ENCODE results near the gene CLSTN1. TPM values are rescaled to one million over a fixed set of nuclear protein-coding genes. Genes with fewer than 3 reads are reported as not detected.

CLSTN1 gene
- total RNA-seq, 1 experiment from 2014 or later = 143 TPM

DNA sequence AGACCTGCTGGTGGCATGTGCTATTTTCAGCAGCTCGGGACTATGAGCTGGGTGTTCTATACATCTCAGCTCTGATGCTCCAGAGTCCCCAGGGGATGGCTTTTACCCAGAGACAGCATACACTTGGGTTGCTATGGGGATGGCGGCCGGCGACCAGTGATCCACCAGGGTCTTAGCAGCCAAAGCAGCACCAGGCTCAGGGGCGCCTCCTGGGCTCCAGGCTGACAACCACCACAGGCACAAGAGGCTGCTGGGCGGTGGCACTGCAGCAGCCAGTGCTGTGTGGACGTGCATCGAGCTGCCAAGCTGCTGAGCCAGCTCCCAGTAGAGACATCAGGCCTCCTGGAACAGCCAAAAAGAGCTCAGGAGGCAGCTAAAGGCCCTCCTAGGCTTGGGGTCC, 37.6 kb upstream of the CLSTN1 start:
- CTCF ChIA-PET = interaction anchor here (1.9 kb wide), 1 partner anchor 12 kb away, joined by 6 read pairs; no protein-coding TSS in a partner anchor
- DNase-seq (ENCODE audit: low read depth, low spot score) (no peak), ATAC-seq (no peak)
- TF ChIP-seq, protein P1, sequence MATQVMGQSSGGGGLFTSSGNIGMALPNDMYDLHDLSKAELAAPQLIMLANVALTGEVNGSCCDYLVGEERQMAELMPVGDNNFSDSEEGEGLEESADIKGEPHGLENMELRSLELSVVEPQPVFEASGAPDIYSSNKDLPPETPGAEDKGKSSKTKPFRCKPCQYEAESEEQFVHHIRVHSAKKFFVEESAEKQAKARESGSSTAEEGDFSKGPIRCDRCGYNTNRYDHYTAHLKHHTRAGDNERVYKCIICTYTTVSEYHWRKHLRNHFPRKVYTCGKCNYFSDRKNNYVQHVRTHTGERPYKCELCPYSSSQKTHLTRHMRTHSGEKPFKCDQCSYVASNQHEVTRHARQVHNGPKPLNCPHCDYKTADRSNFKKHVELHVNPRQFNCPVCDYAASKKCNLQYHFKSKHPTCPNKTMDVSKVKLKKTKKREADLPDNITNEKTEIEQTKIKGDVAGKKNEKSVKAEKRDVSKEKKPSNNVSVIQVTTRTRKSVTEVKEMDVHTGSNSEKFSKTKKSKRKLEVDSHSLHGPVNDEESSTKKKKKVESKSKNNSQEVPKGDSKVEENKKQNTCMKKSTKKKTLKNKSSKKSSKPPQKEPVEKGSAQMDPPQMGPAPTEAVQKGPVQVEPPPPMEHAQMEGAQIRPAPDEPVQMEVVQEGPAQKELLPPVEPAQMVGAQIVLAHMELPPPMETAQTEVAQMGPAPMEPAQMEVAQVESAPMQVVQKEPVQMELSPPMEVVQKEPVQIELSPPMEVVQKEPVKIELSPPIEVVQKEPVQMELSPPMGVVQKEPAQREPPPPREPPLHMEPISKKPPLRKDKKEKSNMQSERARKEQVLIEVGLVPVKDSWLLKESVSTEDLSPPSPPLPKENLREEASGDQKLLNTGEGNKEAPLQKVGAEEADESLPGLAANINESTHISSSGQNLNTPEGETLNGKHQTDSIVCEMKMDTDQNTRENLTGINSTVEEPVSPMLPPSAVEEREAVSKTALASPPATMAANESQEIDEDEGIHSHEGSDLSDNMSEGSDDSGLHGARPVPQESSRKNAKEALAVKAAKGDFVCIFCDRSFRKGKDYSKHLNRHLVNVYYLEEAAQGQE (IDR thresholded peaks at IDR 0.05; ENCODE audit: insufficient read depth in 1 of 2, low read depth in 2 of 2, low read length in 1 of 2) = no peak
- TF ChIP-seq TCF7L2 (IDR thresholded peaks at IDR 0.05; ENCODE audit: low read depth, low read length) (no peak), POLR2AphosphoS5 (IDR thresholded peaks at IDR 0.05; ENCODE audit: low read depth, low read length) (no peak), SIN3A (IDR thresholded peaks at IDR 0.05; ENCODE audit: borderline replicate concordance, insufficient read depth, low read depth, low read length) (no peak)
- TF ChIP-seq, protein P2, sequence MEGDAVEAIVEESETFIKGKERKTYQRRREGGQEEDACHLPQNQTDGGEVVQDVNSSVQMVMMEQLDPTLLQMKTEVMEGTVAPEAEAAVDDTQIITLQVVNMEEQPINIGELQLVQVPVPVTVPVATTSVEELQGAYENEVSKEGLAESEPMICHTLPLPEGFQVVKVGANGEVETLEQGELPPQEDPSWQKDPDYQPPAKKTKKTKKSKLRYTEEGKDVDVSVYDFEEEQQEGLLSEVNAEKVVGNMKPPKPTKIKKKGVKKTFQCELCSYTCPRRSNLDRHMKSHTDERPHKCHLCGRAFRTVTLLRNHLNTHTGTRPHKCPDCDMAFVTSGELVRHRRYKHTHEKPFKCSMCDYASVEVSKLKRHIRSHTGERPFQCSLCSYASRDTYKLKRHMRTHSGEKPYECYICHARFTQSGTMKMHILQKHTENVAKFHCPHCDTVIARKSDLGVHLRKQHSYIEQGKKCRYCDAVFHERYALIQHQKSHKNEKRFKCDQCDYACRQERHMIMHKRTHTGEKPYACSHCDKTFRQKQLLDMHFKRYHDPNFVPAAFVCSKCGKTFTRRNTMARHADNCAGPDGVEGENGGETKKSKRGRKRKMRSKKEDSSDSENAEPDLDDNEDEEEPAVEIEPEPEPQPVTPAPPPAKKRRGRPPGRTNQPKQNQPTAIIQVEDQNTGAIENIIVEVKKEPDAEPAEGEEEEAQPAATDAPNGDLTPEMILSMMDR (IDR thresholded peaks at IDR 0.05) = no peak
- Histone ChIP-seq H3K27ac (ENCODE audit: low read length) (no peak overlapping the region), H3K9me3 (ENCODE audit: control insufficient read depth, insufficient read depth, low read depth, low read length) (no peaks in the 10 kb centered on the region), H3K36me3 (ENCODE audit: control insufficient read depth, insufficient read depth, low read length) (no peaks in the 10 kb centered on the region), H3K4me3 (ENCODE audit: low read depth in 2 of 2, low read length in 2 of 2) (no peak overlapping the region), H3K27me3 (ENCODE audit: control insufficient read depth, insufficient read depth, low read length) (no peaks in the 10 kb centered on the region), H3K4me1 (ENCODE audit: control insufficient read depth, insufficient read depth, low read length) (no peaks in the 10 kb centered on the region)
- intact Hi-C loops (cut with micrococcal nuclease; ENCODE audit: unreplicated experiment) = no loop called here
- no TSS peak for BruUV-seq (replicated peaks)
- in situ Hi-C loops (cut with HindIII; ENCODE audit: low pct_unique_long_range_greater_than_20kb, low sequenced_read_pairs) = no loop called here
- POLR2A ChIA-PET = interaction anchor here (0.6 kb wide), 1 partner anchor 11 kb away, joined by 3 read pairs; no protein-coding TSS in a partner anchor

DNA sequence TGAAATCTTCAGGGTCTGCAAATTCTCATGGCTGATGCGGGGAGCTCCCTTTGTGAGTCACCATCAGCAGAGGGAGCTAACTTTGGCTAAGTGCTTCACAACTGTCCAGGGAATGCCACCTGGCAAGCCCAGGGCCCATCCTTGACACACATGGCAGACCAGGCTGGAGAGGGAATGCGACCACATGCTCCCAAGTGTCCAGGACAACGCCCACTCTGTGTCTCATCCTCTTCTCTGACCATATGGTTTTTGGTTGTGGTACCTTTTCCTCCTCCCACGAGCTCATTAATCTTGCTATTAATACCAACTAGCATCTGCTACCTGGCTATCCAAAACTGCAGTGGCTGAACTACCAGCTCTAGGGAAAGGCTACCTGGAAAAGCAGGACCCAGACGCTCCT, 37.1 kb upstream of the CLSTN1 start:
- no peak overlapping the region for H3K4me3 ChIP-seq (ENCODE audit: low read depth in 2 of 2, low read length in 2 of 2)
- intact Hi-C loops (cut with micrococcal nuclease; ENCODE audit: unreplicated experiment) = no loop called here
- no TSS peak for BruUV-seq (replicated peaks)
- TF ChIP-seq, protein P2 (IDR thresholded peaks at IDR 0.05) = no peak
- TF ChIP-seq TCF7L2 (IDR thresholded peaks at IDR 0.05; ENCODE audit: low read depth, low read length) = no peak
- TF ChIP-seq, protein P1 (IDR thresholded peaks at IDR 0.05; ENCODE audit: insufficient read depth in 1 of 2, low read depth in 2 of 2, low read length in 1 of 2) = no peak
- TF ChIP-seq SIN3A (IDR thresholded peaks at IDR 0.05; ENCODE audit: borderline replicate concordance, insufficient read depth, low read depth, low read length) = no peak
- TF ChIP-seq POLR2AphosphoS5 (IDR thresholded peaks at IDR 0.05; ENCODE audit: low read depth, low read length) = no peak
- POLR2A ChIA-PET = interaction anchor here (0.6 kb wide), 1 partner anchor 11 kb away, joined by 3 read pairs; no protein-coding TSS in a partner anchor
- no peak overlapping the region for H3K27ac ChIP-seq (ENCODE audit: low read length)
- H3K36me3 ChIP-seq (ENCODE audit: control insufficient read depth, insufficient read depth, low read length) = no peaks in the 10 kb centered on the region
- no peaks in the 10 kb centered on the region for H3K4me1 ChIP-seq (ENCODE audit: control insufficient read depth, insufficient read depth, low read length)
- DNase-seq (ENCODE audit: low read depth, low spot score) (no peak), ATAC-seq (no peak)
- in situ Hi-C loops (cut with HindIII; ENCODE audit: low pct_unique_long_range_greater_than_20kb, low sequenced_read_pairs) = no loop called here
- CTCF ChIA-PET = interaction anchor here (0.9 kb wide), 1 partner anchor 11 kb away, joined by 6 read pairs; no protein-coding TSS in a partner anchor
- H3K9me3 ChIP-seq (ENCODE audit: control insufficient read depth, insufficient read depth, low read depth, low read length) = no peaks in the 10 kb centered on the region
- H3K27me3 ChIP-seq (ENCODE audit: control insufficient read depth, insufficient read depth, low read length) = no peaks in the 10 kb centered on the region
